Measurements from ENCODE around the gene SLC25A19. TPM values are rescaled to one million over a fixed set of nuclear protein-coding genes. Genes with fewer than 3 reads are reported as not detected.

The SLC25A19 gene
- total and polyA plus RNA-seq, 10 of the 15 experiments (the other 5 are each of a cell fraction or from before 2014, with no cell fraction given): 32.9 to 91.6 (median 53.7) TPM

DNA sequence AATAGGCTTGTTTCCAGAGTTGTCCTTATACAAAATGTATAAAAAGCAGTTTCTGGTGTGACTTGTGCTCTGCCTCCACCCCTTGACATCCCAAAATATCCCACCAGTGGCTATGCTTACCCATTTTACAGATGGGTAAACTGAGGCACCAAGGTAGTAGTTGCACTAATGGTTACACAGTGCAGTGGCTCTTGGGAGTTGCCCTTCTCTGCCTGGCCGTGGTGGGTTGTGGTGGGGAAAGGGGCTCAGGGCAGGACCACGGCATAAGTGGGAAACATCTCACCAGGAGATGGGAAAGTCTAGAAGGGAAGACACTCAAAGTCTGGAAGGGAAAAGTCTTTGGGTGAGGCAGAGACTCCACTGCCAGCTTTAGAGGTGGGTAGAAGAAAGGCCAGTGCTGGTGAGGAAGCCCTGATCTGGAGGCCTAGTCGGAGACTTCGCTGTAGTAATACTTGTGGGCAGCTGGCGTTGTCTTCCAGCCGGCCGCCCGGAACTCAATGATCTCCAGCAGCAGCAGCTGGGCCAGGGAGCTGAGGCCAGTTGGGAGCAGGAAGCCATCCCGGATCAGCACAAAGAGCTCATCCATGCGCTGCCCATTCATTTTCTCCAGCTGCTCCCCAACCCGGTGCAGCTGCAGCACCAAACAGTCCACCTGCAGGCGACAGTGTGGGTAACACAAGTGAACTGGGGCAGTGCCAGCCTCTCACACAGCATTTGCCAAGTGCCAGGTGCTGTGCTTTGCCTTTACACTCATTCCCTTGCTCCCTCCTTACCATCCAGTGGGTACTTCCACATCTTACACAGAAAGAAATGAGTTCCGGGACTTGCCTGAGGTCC is 22.7 kb downstream of the SLC25A19 start:
- Histone ChIP-seq H3K4me2 (ENCODE audit: control insufficient read depth, insufficient read depth) (no peak overlapping the region), H3K36me3 (ENCODE audit: control insufficient read depth in 2 of 2, insufficient read depth in 2 of 2, low read length in 1 of 2) (peaks cover 12 to 14% of the 10 kb centered on the region in 2 experiments), H3K4me3 (no peak overlapping the region), H4K20me1 (ENCODE audit: control insufficient read depth, insufficient read depth) (no peaks in the 10 kb centered on the region), H3K27ac (ENCODE audit: control insufficient read depth, insufficient read depth) (no peak overlapping the region), H3K9ac (ENCODE audit: control insufficient read depth, insufficient read depth, low read length) (no peak overlapping the region), H3K27me3 (replicated peaks in 1 of 2; ENCODE audit: control insufficient read depth in 2 of 2, insufficient read depth in 2 of 2, low read length in 1 of 2) (no peaks in the 10 kb centered on the region), H3K4me1 (ENCODE audit: control insufficient read depth, insufficient read depth, low read length) (peaks cover 10% of the 10 kb centered on the region), H2AFZ (ENCODE audit: control insufficient read depth, low read depth, low read length) (no peak overlapping the region), H3K79me2 (ENCODE audit: control insufficient read depth, insufficient read depth, low read length) (peaks cover 39% of the 10 kb centered on the region), H3K9me3 (replicated peaks; ENCODE audit: control insufficient read depth, insufficient read depth, low read length) (no peaks in the 10 kb centered on the region)
- in situ Hi-C loops (cut with MboI) (no loop called here), intact Hi-C loops (cut with micrococcal nuclease; ENCODE audit: unreplicated experiment) (loop anchor here (10.0 kb wide), 1 partner anchor 248 kb away; the partner anchor contains the start of genes CASKIN2 and TSEN54)
- SMC1A ChIA-PET (ENCODE audit: uncharacterized antibody, unreplicated experiment): no interaction called here
- POLR2A ChIA-PET: no interaction called here
- FAIRE-seq (no peak), ATAC-seq (no peak), DNase-seq (ENCODE audit: low read depth, low spot score) (no peak)
- TF ChIP-seq, protein P1, sequence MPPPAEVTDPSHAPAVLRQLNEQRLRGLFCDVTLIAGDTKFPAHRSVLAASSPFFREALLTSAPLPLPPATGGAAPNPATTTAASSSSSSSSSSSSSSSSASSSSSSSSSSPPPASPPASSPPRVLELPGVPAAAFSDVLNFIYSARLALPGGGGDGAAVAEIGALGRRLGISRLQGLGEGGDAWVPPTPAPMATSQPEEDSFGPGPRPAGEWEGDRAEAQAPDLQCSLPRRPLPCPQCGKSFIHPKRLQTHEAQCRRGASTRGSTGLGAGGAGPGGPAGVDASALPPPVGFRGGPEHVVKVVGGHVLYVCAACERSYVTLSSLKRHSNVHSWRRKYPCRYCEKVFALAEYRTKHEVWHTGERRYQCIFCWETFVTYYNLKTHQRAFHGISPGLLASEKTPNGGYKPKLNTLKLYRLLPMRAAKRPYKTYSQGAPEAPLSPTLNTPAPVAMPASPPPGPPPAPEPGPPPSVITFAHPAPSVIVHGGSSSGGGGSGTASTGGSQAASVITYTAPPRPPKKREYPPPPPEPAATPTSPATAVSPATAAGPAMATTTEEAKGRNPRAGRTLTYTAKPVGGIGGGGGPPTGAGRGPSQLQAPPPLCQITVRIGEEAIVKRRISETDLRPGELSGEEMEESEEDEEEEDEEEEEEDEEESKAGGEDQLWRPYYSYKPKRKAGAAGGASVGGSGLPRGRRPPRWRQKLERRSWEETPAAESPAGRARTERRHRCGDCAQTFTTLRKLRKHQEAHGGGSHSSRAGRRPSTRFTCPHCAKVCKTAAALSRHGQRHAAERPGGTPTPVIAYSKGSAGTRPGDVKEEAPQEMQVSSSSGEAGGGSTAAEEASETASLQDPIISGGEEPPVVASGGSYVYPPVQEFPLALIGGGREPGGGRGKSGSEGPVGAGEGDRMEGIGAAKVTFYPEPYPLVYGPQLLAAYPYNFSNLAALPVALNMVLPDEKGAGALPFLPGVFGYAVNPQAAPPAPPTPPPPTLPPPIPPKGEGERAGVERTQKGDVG (CRISPR knock-in tag; IDR thresholded peaks at IDR 0.05): no peak
- peak; percentile 25; the same call in 1 of the 2 replicates for TF ChIP-seq POLR2AphosphoS5 (IDR thresholded peaks at IDR 0.05; ENCODE audit: low read length)
- TF ChIP-seq POLR2A (IDR thresholded peaks at IDR 0.05; ENCODE audit: low read depth, low read length): peak; percentile 10; the same call in 1 of the 2 replicates
- TF ChIP-seq GATAD2B (conservative IDR thresholded peaks at IDR 0.05; ENCODE audit: low read depth): no peak
- TF ChIP-seq MYC (IDR thresholded peaks at IDR 0.05; ENCODE audit: insufficient read depth, insufficient read length, insufficient replicate concordance, low read length, severe bottlenecking): no peak
- no peak for TF ChIP-seq PAX8 (IDR thresholded peaks at IDR 0.05)
- CTCF ChIA-PET: interaction anchor here (2.4 kb wide), 1 partner anchor 305 kb away, joined by 7 read pairs; no protein-coding TSS in a partner anchor
- RAD21 ChIA-PET (ENCODE audit: unreplicated experiment): no interaction called here
- BruUV-seq (replicated peaks): no TSS peak
- WGBS (ENCODE audit: insufficient coverage, insufficient replicate concordance, low lambda C conversion rate, missing lambda C conversion rate): 84% methylated on average over 13 of the region's 13 CpGs

Data from GM12878 (cell line).